Spleen (tissue), 7 donors: Measurements from ENCODE around the gene HYDIN.
"Not testable (repeated sequence)": the region's sequence is repeated elsewhere in the genome, so short reads cannot be mapped to it uniquely, and the experiment has no call there.

Experiments used
- POLR2A ChIP-seq, 3 donors: fragments of 450-650 bp; IDR thresholded peaks; one replicate each; pipeline ENCODE4 v1.5.1; 2017; ENCODE audit warnings: antibody characterized with exemption in 3 of 3, mild to moderate bottlenecking in 1 of 3
- POLR2AphosphoS5 ChIP-seq, 3 donors: sonication (generic); formaldehyde crosslinking; IDR thresholded peaks; one replicate each; pipeline ENCODE4 v1.5.1; 2017; ENCODE audit warnings: antibody characterized with exemption in 3 of 3
- TF ChIP-seq, protein P1 (sequence below), 11 experiments: fragments of 200-600 bp in 7 of 11; fragments of 450-650 bp in 4 of 11; sonication (generic) in 4 of 11; IDR thresholded peaks in 8 of 11; conservative IDR thresholded peaks in 3 of 11; 1 replicate in 7 of 11; 2 replicates in 4 of 11; pipeline versions ENCODE4 v1.4.0 to v1.8.0; 2016 to 2021; ENCODE audit warnings: antibody characterized with exemption in 11 of 11, inconsistent platforms in 4 of 11, mild to moderate bottlenecking in 1 of 11
- donor health status: DM: no; HTN: no; CAD: no; lungs with moderate emphysema.
- donor health status: DM: no; HTN: no; CAD: no.
- donor health status: DM: no; HTN: no; CAD: no.

DNA sequence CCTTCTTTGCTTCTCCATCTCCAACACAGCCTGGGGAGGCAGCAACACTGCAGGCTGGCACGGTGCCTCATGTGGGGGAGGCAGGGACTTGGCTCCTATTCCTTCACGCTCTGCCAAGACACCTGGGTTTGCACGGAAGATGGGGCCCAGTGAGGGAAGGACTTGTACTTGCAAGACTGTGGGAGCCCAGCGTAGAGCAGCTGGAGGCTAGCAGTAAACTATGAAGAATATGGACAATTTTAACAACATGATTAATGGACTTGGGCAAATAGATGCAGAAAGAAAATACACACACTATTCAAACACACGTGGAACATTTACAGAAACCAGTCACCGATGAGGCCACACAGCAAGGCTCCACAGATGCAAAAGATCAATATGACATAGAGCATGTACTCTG, 308.4 kb downstream of the HYDIN start:
- not testable (repeated sequence) for TF ChIP-seq POLR2A, POLR2AphosphoS5 (IDR thresholded peaks at IDR 0.05)
- TF ChIP-seq, protein P1, sequence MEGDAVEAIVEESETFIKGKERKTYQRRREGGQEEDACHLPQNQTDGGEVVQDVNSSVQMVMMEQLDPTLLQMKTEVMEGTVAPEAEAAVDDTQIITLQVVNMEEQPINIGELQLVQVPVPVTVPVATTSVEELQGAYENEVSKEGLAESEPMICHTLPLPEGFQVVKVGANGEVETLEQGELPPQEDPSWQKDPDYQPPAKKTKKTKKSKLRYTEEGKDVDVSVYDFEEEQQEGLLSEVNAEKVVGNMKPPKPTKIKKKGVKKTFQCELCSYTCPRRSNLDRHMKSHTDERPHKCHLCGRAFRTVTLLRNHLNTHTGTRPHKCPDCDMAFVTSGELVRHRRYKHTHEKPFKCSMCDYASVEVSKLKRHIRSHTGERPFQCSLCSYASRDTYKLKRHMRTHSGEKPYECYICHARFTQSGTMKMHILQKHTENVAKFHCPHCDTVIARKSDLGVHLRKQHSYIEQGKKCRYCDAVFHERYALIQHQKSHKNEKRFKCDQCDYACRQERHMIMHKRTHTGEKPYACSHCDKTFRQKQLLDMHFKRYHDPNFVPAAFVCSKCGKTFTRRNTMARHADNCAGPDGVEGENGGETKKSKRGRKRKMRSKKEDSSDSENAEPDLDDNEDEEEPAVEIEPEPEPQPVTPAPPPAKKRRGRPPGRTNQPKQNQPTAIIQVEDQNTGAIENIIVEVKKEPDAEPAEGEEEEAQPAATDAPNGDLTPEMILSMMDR (IDR thresholded peaks at IDR 0.05 in 8 of 11, conservative IDR thresholded peaks at IDR 0.05 in 3 of 11): not testable (repeated sequence)
